Pancreas (tissue), 10 donors: Measurements from ENCODE around the gene SPATA21. TPM values are rescaled to one million over a fixed set of nuclear protein-coding genes. Genes with fewer than 3 reads are reported as not detected.
A peak's percentile ranks its signal among the peaks of the same experiment; 100 is the strongest.
"Not testable (repeated sequence)": the region's sequence is repeated elsewhere in the genome, so short reads cannot be mapped to it uniquely, and the experiment has no call there.

Experiments
- ATAC-seq, 4 donors: fragments of 200-7000 bp; cut with Tn5 transposase; one replicate each; pipeline versions ENCODE4 v1.8.0 to v1.9.1; 2020; ENCODE audit warnings: mild to moderate bottlenecking in 4 of 4, moderate library complexity in 4 of 4
- DNase-seq, 6 donors: peaks; one replicate each; pipeline ENCODE4 v3.0.0-alpha.2; 2020
- FAIRE-seq: peaks from 2 replicates; lab custom pipeline; 2012; peaks lifted over from hg19 to GRCh38; lab: Jason Lieb, UNC
- H3K27ac ChIP-seq, 4 donors: fragments of 200-600 bp; sonication (generic); 1 replicate in 3 of 4; 2 replicates in 1 of 4; pipeline versions ENCODE4 v1.5.0 to v1.8.0; 2020
- H3K27me3 ChIP-seq, 4 donors: fragments of 200-600 bp; one replicate each; pipeline ENCODE4 v1.8.0; 2021
- H3K36me3 ChIP-seq, 3 donors: fragments of 200-600 bp; sonication (generic) in 1 of 3; one replicate each; pipeline versions ENCODE4 v1.5.0 to v1.8.0; 2020 to 2021
- H3K4me1 ChIP-seq, 3 donors: fragments of 200-600 bp; one replicate each; pipeline ENCODE4 v1.8.0; 2021
- H3K4me3 ChIP-seq, 4 donors: fragments of 200-600 bp; sonication (generic) in 2 of 4; one replicate each; pipeline versions ENCODE4 v1.5.0 to v1.8.0; 2020 to 2021
- H3K9me3 ChIP-seq, 4 donors: fragments of 200-600 bp; one replicate each; pipeline ENCODE4 v1.8.0; 2021
- WGBS, 2 donors: extraction: QIAGEN DNeasy Blood & Tissue Kit; methylation state at CpG; one replicate each; pipeline ENCODE4 v1.1.7; 2013; 5-methylcytosine and 5-hydroxymethylcytosine counted together
- intact Hi-C, 3 donors: fragments of 100-400 bp; cut with DNase I; formaldehyde crosslinking; loops; one replicate each; pipeline versions ENCODE4 v1.11.1 to v1.14.2; 2022
- polyA plus RNA-seq, 2 donors: library from polyadenylated mRNA; stranded (reverse); fragments of 200-250 nt; gene quantifications; one replicate each; pipeline ENCODE4 v1.2.3, GENCODE V29; 2013
- total RNA-seq, 6 donors: library from RNA; stranded (reverse); fragmentation: NEBNext Ultra II Directional in 4 of 6; extraction: Animal tissue kit (Norgen Biotek cat#: 25700) in 4 of 6; gene quantifications; one replicate each; pipeline versions ENCODE4 v1.2.1 to v1.2.4, GENCODE V29; 2021 to 2023
- TF ChIP-seq, protein P1 (sequence below), 4 donors: fragments of 200-600 bp; sonication (generic) in 3 of 4; IDR thresholded peaks; one replicate each; pipeline versions ENCODE4 v1.5.0 to v1.8.0; 2021; ENCODE audit warnings: antibody characterized with exemption in 4 of 4
- donor health status: healthy with polysubstance abuse.
- donor health status: DM: no; HTN: no; CAD: no; lungs with moderate emphysema.
- donor health status: DM: no; HTN: no; CAD: no.
- donor health status: control.
- donor health status: control.
- donor health status: Bipolar disorder and iron deficiency.
- donor health status: DM: yes; HTN: yes; CAD: no.
- donor health status: DM: no; HTN: no; CAD: no.
- donor health status: DM: no; HTN: no; CAD: no.
- donor health status: DM: yes; HTN: yes; CAD: no.

Gene SPATA21
- total and polyA plus RNA-seq, 8 donors = 0.53 to 0.90 (median 0.77) TPM; not detected in 5

DNA sequence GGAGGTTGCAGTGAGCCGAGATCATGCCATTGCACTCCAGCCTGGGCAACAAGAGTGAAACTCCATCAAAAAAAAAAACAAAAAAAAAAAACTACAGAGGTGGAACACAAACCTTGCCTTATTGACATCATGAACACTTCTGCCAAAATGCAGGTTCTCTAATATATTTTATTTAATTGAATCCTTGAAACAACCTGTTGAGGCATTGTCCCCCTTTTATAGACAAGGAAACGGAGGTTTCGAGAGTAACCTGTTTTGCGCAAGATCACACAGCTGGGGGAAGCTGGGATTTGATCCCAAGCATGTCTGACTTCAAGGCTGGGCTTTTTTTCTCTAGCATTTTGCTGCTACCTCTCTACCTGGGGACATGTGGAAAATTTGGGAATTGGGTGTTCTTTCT is 67.4 kb downstream of the SPATA21 start:
- H3K4me1 ChIP-seq = peaks cover 3 to 35% (median 15%) of the 10 kb centered on the region in 3 donors
- FAIRE-seq = no peak

DNA sequence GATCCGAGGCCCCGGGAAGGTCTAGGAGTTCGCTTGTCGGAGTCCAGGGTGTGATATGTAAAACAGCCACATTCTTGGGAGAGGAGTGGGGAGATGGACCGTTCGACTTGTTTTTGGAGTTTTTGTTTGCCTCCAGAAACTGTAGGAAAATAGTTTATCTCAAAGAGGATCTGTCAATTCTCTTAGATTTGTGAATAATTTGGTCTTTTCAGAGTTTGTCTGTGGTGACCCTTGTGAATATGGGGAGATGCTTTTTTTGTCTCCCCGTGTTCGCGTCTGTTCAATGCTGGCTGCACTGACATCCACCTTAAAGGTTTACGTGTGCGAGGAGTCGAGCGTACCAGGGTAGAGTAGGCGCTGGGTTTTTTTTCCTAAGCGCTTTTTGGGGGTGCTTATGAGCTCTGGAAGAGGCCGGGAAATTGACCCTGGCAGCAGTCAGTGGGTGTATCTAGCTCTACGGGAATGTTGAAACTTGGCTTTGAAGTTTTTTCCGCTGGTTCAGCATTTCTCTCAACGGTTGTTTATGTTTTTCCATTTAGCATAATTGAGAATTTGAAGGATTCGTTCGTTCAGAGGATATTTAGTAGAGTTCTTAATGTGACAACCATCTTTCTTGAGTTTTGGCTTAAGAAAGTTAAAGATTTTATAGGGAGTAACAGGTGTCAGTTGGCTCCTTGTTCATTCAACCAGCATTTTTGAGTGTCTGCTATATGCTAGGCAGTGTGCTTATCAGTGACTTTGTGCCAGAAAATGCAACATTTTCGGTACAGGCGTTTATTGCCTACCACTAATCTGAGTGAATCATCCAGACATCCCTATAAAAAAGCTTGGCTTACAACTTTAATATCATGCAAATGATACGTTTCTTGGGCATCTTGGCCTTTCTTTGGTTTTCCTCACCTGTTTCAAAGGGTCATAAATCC is 69.0 kb downstream of the SPATA21 start:
- 2% methylated on average over 24 of the region's 24 CpGs for WGBS, 2 donors
- Histone ChIP-seq H3K4me1 (peaks cover 3 to 40% (median 15%) of the 10 kb centered on the region in 3 donors), H3K27me3 (no peaks in the 10 kb centered on the region), H3K36me3 (no peaks in the 10 kb centered on the region), H3K9me3 (no peaks in the 10 kb centered on the region), H3K4me3 (peak overlapping the region; percentile 71 to 93 (median 88)), H3K27ac (peak overlapping the region; percentile 78 to 98 (median 92))
- FAIRE-seq = no peak
- ATAC-seq = no peak
- no peak for DNase-seq
- intact Hi-C loops = no loop called here
- TF ChIP-seq, protein P1, sequence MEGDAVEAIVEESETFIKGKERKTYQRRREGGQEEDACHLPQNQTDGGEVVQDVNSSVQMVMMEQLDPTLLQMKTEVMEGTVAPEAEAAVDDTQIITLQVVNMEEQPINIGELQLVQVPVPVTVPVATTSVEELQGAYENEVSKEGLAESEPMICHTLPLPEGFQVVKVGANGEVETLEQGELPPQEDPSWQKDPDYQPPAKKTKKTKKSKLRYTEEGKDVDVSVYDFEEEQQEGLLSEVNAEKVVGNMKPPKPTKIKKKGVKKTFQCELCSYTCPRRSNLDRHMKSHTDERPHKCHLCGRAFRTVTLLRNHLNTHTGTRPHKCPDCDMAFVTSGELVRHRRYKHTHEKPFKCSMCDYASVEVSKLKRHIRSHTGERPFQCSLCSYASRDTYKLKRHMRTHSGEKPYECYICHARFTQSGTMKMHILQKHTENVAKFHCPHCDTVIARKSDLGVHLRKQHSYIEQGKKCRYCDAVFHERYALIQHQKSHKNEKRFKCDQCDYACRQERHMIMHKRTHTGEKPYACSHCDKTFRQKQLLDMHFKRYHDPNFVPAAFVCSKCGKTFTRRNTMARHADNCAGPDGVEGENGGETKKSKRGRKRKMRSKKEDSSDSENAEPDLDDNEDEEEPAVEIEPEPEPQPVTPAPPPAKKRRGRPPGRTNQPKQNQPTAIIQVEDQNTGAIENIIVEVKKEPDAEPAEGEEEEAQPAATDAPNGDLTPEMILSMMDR (IDR thresholded peaks at IDR 0.05) = no peak

More for the DNA sequence above, 67.4 kb downstream of the SPATA21 start:
- Histone ChIP-seq H3K27me3 (no peaks in the 10 kb centered on the region), H3K36me3 (no peaks in the 10 kb centered on the region), H3K9me3 (no peaks in the 10 kb centered on the region), H3K4me3 (no peak overlapping the region), H3K27ac (no peak overlapping the region)
- DNase-seq = no peak
- TF ChIP-seq, protein P1 (IDR thresholded peaks at IDR 0.05) = no peak
- intact Hi-C loops = no loop called here
- WGBS, 2 donors = 90 to 95% methylated on average over 4 of the region's 4 CpGs
- no peak for ATAC-seq

DNA sequence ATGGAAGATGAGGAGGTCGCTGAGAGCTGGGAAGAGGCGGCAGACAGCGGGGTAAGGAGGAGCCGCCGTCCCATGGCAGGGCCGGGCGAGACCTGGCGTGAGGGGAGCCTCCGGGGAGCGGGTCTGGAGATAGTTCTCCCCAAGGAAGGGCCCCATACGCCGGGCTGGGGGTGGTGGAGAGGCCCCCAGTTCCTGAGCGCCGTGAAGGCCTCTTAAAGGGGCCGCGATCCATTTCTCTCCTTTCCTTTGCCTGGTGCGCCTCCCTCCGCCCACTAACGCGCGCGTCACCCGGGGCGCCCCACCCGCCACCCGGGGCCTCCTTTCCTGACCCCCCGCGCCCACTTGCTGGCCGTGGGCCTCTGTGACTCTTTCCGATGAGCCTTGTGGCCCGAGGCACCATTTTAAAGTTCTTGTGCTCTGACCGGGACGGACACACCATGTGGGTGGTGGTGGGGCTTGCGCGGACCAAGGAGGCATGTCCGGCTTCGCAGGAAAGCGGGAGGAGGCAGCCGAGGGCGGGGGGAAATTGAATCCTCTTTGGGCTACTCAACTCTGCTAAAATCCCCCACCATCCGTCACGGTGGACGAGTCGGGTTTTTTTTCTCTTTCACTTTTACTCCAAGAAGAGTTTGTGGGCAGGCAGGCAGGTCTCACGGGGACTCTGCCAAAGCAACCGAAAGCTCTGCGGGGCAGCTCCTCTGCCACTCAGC is 69.8 kb downstream of the SPATA21 start:
- H3K27ac ChIP-seq = peak overlapping the region; percentile 78 to 98 (median 92)
- H3K27me3 ChIP-seq = no peaks in the 10 kb centered on the region
- no peaks in the 10 kb centered on the region for H3K9me3 ChIP-seq
- peak; percentile 75 to 88 (median 83) for ATAC-seq
- 0 to 1% methylated on average over 34 to 46 of the region's 47 CpGs for WGBS, 2 donors
- TF ChIP-seq, protein P1 (IDR thresholded peaks at IDR 0.05) = no peak
- FAIRE-seq = no peak
- no peaks in the 10 kb centered on the region for H3K36me3 ChIP-seq
- H3K4me3 ChIP-seq = peak overlapping the region; percentile 71 to 93 (median 88)
- DNase-seq = peak in 4 of 6 donors; percentile 74 to 83 (median 82)
- H3K4me1 ChIP-seq = peaks cover 3 to 33% (median 15%) of the 10 kb centered on the region in 3 donors
- intact Hi-C loops = no loop called here

DNA sequence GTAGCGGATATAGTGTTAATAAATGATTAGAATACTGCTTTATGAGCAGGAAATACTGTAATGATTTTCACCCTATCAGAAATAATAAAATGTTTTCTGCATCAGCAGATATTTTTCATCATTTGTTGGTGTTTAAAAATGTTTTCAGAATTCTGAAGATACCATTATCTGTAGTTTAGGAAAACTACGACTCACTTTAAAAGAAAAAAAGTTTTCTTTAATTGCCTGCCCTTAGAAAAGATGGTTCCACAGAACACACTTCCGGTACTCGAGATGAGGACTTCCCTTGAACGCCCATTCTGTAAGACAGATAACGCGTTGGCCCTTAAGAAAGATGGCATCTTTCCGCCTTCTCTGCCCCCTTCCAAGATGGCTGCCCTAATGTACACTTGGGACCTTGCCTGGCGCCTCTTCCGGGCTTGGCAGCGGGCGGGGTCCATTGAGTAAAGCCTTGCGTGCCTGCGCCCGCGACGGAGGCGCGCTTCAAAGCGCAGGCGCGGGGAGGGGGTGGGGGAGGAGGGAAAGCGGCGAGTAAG is 70.4 kb downstream of the SPATA21 start, which contains the start of gene SZRD1:
TSS of gene SZRD1 (plus strand) at position 521 of the 536 bp plus-strand sequence. CDS start 16 bp downstream, outside the sequence.
- Histone ChIP-seq H3K36me3 (no peaks in the 10 kb centered on the region), H3K27me3 (no peaks in the 10 kb centered on the region), H3K27ac (peak within 1 kb of the TSS; percentile 78 to 98 (median 92)), H3K9me3 (no peaks in the 10 kb centered on the region), H3K4me3 (peak within 1 kb of the TSS; percentile 71 to 93 (median 88)), H3K4me1 (peaks cover 3 to 27% (median 15%) of the 10 kb centered on the region in 3 donors)
- peak; percentile 90 for FAIRE-seq
- peak; percentile 93 to 98 (median 96) for DNase-seq
- TF ChIP-seq, protein P1 (IDR thresholded peaks at IDR 0.05) = no peak
- intact Hi-C loops = no loop called here
- 0 to 1% methylated on average over 24 of the region's 24 CpGs for WGBS, 2 donors
- ATAC-seq = peak; percentile 89 to 94 (median 90)

DNA sequence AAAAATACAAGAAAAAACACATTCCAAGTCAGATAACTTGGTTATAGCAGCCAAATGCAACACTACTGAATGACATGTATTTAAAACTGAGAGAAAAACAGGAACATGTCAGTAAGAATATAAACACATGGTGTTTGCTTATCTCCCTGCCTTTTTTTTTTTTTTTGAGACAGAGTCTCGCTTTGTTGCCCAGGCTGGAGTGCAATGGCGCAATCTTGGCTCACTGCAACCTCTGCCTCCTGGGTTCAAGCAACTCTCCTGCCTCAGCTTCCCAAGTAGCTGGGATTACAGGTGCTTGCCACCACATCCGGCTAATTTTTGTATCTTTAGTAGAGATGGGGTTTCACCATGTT is 72.1 kb downstream of the SPATA21 start:
- H3K4me1 ChIP-seq = peaks cover 3 to 27% (median 15%) of the 10 kb centered on the region in 3 donors
- intact Hi-C loops, FAIRE-seq: not testable (repeated sequence)

More for the DNA sequence above, 72.1 kb downstream of the SPATA21 start:
- not testable (repeated sequence) for H3K9me3 ChIP-seq, H3K4me3 ChIP-seq, DNase-seq, H3K27me3 ChIP-seq, H3K36me3 ChIP-seq
- 29 to 35% methylated on average over 3 of the region's 3 CpGs for WGBS, 2 donors
- H3K27ac ChIP-seq = peak overlapping the region in 2 of 4 donors; percentile 40 to 64
- peak in 2 of 4 donors; percentile 1 to 9 for ATAC-seq
